ENCODE data around the gene RPTOR. TPM values are rescaled to one million over a fixed set of nuclear protein-coding genes. Genes with fewer than 3 reads are reported as not detected.

RPTOR gene
- polyA plus RNA-seq, 1 of the 3 experiments (the other 2 are of a cell fraction) = 14.9 TPM

DNA sequence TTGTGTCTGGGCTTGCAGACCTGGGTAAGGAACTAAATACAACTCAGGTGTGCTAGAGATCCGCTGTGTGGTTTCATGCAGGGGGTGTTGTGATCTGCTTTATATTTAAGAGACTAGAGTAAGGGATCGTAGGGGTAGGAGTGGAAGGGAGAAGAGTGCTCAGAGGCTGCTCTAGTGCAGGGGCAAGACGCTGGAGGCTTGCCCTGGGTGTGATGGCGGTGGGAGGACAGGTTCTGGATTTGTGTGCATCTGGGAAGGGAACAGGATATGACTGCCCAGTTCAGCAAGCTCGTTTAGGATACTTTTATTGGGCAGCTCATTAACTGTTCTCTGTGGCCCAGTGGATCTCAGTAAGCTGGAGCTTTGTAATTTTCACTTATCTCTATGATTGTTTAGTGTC, 47.6 kb downstream of the RPTOR start (continued):
- TF ChIP-seq, protein P1, sequence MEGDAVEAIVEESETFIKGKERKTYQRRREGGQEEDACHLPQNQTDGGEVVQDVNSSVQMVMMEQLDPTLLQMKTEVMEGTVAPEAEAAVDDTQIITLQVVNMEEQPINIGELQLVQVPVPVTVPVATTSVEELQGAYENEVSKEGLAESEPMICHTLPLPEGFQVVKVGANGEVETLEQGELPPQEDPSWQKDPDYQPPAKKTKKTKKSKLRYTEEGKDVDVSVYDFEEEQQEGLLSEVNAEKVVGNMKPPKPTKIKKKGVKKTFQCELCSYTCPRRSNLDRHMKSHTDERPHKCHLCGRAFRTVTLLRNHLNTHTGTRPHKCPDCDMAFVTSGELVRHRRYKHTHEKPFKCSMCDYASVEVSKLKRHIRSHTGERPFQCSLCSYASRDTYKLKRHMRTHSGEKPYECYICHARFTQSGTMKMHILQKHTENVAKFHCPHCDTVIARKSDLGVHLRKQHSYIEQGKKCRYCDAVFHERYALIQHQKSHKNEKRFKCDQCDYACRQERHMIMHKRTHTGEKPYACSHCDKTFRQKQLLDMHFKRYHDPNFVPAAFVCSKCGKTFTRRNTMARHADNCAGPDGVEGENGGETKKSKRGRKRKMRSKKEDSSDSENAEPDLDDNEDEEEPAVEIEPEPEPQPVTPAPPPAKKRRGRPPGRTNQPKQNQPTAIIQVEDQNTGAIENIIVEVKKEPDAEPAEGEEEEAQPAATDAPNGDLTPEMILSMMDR (IDR thresholded peaks at IDR 0.05) = no peak
- TF ChIP-seq MXI1 (IDR thresholded peaks at IDR 0.05; ENCODE audit: low read depth, low read length) (no peak), POLR2AphosphoS5 (IDR thresholded peaks at IDR 0.05; ENCODE audit: low read depth, low read length) (no peak), RCOR1 (IDR thresholded peaks at IDR 0.05; ENCODE audit: low read length) (no peak), TAF1 (IDR thresholded peaks at IDR 0.05; ENCODE audit: borderline replicate concordance, low read depth, low read length) (no peak)
- TF ChIP-seq, protein P2, sequence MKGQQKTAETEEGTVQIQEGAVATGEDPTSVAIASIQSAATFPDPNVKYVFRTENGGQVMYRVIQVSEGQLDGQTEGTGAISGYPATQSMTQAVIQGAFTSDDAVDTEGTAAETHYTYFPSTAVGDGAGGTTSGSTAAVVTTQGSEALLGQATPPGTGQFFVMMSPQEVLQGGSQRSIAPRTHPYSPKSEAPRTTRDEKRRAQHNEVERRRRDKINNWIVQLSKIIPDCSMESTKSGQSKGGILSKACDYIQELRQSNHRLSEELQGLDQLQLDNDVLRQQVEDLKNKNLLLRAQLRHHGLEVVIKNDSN (IDR thresholded peaks at IDR 0.05; ENCODE audit: borderline replicate concordance, low read depth) = no peak

DNA sequence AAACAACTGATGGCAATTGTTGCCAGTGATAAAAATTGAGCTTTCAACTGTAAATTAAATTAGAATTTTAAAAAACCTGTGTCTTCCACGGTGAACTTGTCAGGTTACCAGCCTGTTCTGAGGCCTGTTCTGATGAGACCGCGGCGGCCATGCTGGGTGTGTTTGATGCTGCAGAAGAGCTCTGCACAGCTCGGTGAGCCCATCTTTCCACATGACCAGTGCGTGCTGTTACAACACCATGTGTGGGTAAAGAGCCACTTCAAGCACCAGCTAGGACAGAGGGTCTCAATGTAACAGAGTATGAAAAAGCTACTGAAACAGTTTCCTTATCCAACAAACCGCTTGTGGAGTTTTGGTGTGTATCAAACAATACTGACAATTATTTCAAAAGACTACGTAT, 48.5 kb downstream of the RPTOR start:
- no peak overlapping the region for H3K27ac ChIP-seq (ENCODE audit: low read depth in 2 of 2, low read length in 1 of 2)
- no peak overlapping the region for H3K4me3 ChIP-seq (ENCODE audit: low read depth in 2 of 2, low read length in 1 of 2)
- peaks cover 5 to 6% of the 10 kb centered on the region in 2 experiments; a peak in 2 of 4 replicates for H3K4me1 ChIP-seq (ENCODE audit: control insufficient read depth in 1 of 2, insufficient read depth in 2 of 2, low read depth in 1 of 2, low read length in 1 of 2)
- DNase-seq = no peak
- no peak overlapping the region for H2AFZ ChIP-seq (ENCODE audit: low read depth)
- no peak overlapping the region for H3K4me2 ChIP-seq
- TF ChIP-seq MXI1 (IDR thresholded peaks at IDR 0.05; ENCODE audit: low read depth, low read length) (no peak), RFX5 (IDR thresholded peaks at IDR 0.05; ENCODE audit: low read length) (no peak), SMC3 (IDR thresholded peaks at IDR 0.05; ENCODE audit: low read depth, low read length) (no peak), YY1 (IDR thresholded peaks at IDR 0.05; ENCODE audit: low read depth) (no peak), SIN3A (IDR thresholded peaks at IDR 0.05; ENCODE audit: borderline replicate concordance, low read depth, low read length) (no peak), ELF1 (IDR thresholded peaks at IDR 0.05) (no peak), RXRA (IDR thresholded peaks at IDR 0.05; ENCODE audit: borderline replicate concordance, low read depth) (no peak), EZH2phosphoT487 (IDR thresholded peaks at IDR 0.05; ENCODE audit: borderline replicate concordance, low read depth) (no peak), GATA2 (CRISPR knock-in tag; IDR thresholded peaks at IDR 0.05) (no peak), MEF2A (IDR thresholded peaks at IDR 0.05; ENCODE audit: borderline replicate concordance, low read depth) (no peak)
- TF ChIP-seq, protein P1 (IDR thresholded peaks at IDR 0.05) = no peak
- TF ChIP-seq, protein P3, sequence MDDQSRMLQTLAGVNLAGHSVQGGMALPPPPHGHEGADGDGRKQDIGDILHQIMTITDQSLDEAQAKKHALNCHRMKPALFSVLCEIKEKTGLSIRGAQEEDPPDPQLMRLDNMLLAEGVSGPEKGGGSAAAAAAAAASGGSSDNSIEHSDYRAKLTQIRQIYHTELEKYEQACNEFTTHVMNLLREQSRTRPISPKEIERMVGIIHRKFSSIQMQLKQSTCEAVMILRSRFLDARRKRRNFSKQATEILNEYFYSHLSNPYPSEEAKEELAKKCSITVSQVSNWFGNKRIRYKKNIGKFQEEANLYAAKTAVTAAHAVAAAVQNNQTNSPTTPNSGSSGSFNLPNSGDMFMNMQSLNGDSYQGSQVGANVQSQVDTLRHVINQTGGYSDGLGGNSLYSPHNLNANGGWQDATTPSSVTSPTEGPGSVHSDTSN (IDR thresholded peaks at IDR 0.05) = no peak
- TF ChIP-seq, protein P2 (IDR thresholded peaks at IDR 0.05; ENCODE audit: borderline replicate concordance, low read depth) = no peak
- TF ChIP-seq, protein P4, sequence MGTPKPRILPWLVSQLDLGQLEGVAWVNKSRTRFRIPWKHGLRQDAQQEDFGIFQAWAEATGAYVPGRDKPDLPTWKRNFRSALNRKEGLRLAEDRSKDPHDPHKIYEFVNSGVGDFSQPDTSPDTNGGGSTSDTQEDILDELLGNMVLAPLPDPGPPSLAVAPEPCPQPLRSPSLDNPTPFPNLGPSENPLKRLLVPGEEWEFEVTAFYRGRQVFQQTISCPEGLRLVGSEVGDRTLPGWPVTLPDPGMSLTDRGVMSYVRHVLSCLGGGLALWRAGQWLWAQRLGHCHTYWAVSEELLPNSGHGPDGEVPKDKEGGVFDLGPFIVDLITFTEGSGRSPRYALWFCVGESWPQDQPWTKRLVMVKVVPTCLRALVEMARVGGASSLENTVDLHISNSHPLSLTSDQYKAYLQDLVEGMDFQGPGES (IDR thresholded peaks at IDR 0.05; ENCODE audit: low read depth, low read length) = no peak
- TF ChIP-seq, protein P5, sequence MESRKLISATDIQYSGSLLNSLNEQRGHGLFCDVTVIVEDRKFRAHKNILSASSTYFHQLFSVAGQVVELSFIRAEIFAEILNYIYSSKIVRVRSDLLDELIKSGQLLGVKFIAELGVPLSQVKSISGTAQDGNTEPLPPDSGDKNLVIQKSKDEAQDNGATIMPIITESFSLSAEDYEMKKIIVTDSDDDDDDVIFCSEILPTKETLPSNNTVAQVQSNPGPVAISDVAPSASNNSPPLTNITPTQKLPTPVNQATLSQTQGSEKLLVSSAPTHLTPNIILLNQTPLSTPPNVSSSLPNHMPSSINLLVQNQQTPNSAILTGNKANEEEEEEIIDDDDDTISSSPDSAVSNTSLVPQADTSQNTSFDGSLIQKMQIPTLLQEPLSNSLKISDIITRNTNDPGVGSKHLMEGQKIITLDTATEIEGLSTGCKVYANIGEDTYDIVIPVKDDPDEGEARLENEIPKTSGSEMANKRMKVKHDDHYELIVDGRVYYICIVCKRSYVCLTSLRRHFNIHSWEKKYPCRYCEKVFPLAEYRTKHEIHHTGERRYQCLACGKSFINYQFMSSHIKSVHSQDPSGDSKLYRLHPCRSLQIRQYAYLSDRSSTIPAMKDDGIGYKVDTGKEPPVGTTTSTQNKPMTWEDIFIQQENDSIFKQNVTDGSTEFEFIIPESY (IDR thresholded peaks at IDR 0.05; ENCODE audit: borderline replicate concordance, low read depth) = no peak
- H3K27me3 ChIP-seq (ENCODE audit: insufficient read depth) = no peaks in the 10 kb centered on the region
- H3K9me2 ChIP-seq = no peaks in the 10 kb centered on the region
- peaks cover 6% of the 10 kb centered on the region for H3F3A ChIP-seq (replicated peaks; ENCODE audit: insufficient read depth)
- no peaks in the 10 kb centered on the region for H3K9me3 ChIP-seq
- ChIA-PET POLR2A (no interaction called here), CTCF (interaction anchor here (0.6 to 2.5 kb wide), 5 partner anchors 10 to 57 kb away, joined by 3 to 22 read pairs (median 3); no protein-coding TSS in a partner anchor)
- no peaks in the 10 kb centered on the region for H3K36me3 ChIP-seq (replicated peaks in 1 of 2; ENCODE audit: control insufficient read depth in 1 of 2, insufficient read depth in 2 of 2, low read length in 1 of 2)
- WGBS (ENCODE audit: low lambda C conversion rate) = 96% methylated on average over 8 of the region's 8 CpGs
- H3K79me2 ChIP-seq (ENCODE audit: insufficient read depth) = peaks cover 84% of the 10 kb centered on the region
- no peak overlapping the region for H3K9ac ChIP-seq
- H4K20me1 ChIP-seq (ENCODE audit: insufficient read depth) = peaks cover 60% of the 10 kb centered on the region
